Mammary epithelial cell (primary cell): ENCODE measurements around the gene C11orf58.

Experiments
- EZH2 ChIP-seq: IDR thresholded peaks from 2 replicates; pipeline ENCODE4 v1.6.1; 2012; ENCODE audit warnings: low read length, inconsistent platforms, borderline replicate concordance
- TF ChIP-seq, protein P1 (sequence below), 2 donors: IDR thresholded peaks in 1 of 2; conservative IDR thresholded peaks in 1 of 2; 2 replicates each; pipeline ENCODE4 v1.5.1; 2011 to 2012; ENCODE audit warnings: inconsistent platforms in 2 of 2, low read length in 2 of 2, mild to moderate bottlenecking in 2 of 2, control low read depth in 1 of 2, low read depth in 1 of 2; ENCODE audit not compliant: insufficient read depth in 1 of 2; ENCODE audit errors: extremely low read depth in 1 of 2

GRCh38 chr11:16759857-16760508 lies 21.5 kb downstream of the C11orf58 start:
- TF ChIP-seq, protein P1, sequence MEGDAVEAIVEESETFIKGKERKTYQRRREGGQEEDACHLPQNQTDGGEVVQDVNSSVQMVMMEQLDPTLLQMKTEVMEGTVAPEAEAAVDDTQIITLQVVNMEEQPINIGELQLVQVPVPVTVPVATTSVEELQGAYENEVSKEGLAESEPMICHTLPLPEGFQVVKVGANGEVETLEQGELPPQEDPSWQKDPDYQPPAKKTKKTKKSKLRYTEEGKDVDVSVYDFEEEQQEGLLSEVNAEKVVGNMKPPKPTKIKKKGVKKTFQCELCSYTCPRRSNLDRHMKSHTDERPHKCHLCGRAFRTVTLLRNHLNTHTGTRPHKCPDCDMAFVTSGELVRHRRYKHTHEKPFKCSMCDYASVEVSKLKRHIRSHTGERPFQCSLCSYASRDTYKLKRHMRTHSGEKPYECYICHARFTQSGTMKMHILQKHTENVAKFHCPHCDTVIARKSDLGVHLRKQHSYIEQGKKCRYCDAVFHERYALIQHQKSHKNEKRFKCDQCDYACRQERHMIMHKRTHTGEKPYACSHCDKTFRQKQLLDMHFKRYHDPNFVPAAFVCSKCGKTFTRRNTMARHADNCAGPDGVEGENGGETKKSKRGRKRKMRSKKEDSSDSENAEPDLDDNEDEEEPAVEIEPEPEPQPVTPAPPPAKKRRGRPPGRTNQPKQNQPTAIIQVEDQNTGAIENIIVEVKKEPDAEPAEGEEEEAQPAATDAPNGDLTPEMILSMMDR (conservative IDR thresholded peaks at IDR 0.05 in 1 of 2, IDR thresholded peaks at IDR 0.05 in 1 of 2; ENCODE audit: extremely low read depth in 1 of 2, insufficient read depth in 1 of 2, low read depth in 1 of 2, low read length in 2 of 2), result no peak
- no peak for TF ChIP-seq EZH2
